Pons (tissue), 1 donor: ENCODE data around the gene AZGP1.
A peak's percentile ranks its signal among the peaks of the same experiment; 100 is the strongest.
"Not testable (repeated sequence)": the region's sequence is repeated elsewhere in the genome, so short reads cannot be mapped to it uniquely, and the experiment has no call there.

Experiments used
- DNase-seq: peaks from one replicate; pipeline ENCODE4 v3.0.0-alpha.2; 2016; ENCODE audit warnings: low spot score

Gene AZGP1

GRCh38 chr7:99975782-99976521, at the start of gene AZGP1:
AZGP1 (minus strand) TSS chr7:99976031; CDS start chr7:99976020, 11 bp downstream.
- DNase-seq: peak; percentile 30

- DNase-seq: no peak
These were observed 48.3 kb upstream of the AZGP1 start for GRCh38 chr7:100024020-100024619.

- no peak for DNase-seq
These were observed 47.7 kb upstream of the AZGP1 start for GRCh38 chr7:100023526-100023925.

- DNase-seq: no peak
These were observed 46.8 kb upstream of the AZGP1 start for GRCh38 chr7:100022621-100023020.

- DNase-seq: no peak
These were observed 45.5 kb upstream of the AZGP1 start for GRCh38 chr7:100021297-100021696.

GRCh38 chr7:100019908-100020307, 44.1 kb upstream of the AZGP1 start:
- no peak for DNase-seq

- no peak for DNase-seq
These were observed 42.0 kb upstream of the AZGP1 start for GRCh38 chr7:100017875-100018274.

- no peak for DNase-seq
These were observed 41.5 kb upstream of the AZGP1 start for GRCh38 chr7:100017300-100017699.

- peak; percentile 99 for DNase-seq
These were observed 40.5 kb upstream of the AZGP1 start for GRCh38 chr7:100016215-100016901.

GRCh38 chr7:100015232-100016214, 39.7 kb upstream of the AZGP1 start, which contains the start of gene ZKSCAN1:
ZKSCAN1 (plus strand) TSS chr7:100015596; CDS start chr7:100023507, 7,911 bp downstream.
- DNase-seq: peak; percentile 96

- DNase-seq: no peak
These were observed 37.5 kb upstream of the AZGP1 start for GRCh38 chr7:100013328-100013676.

- peak; percentile 57 for DNase-seq
These were observed 36.8 kb upstream of the AZGP1 start for GRCh38 chr7:100012385-100013327.

GRCh38 chr7:100011516-100011915, 35.7 kb upstream of the AZGP1 start:
- DNase-seq: no peak

GRCh38 chr7:100010901-100011300, 35.1 kb upstream of the AZGP1 start:
- no peak for DNase-seq

- DNase-seq: not testable (repeated sequence)
These were observed 34.1 kb upstream of the AZGP1 start for GRCh38 chr7:100009952-100010351.

- no peak for DNase-seq
These were observed 32.7 kb upstream of the AZGP1 start for GRCh38 chr7:100008525-100008924.

- no peak for DNase-seq
These were observed 32.1 kb upstream of the AZGP1 start for GRCh38 chr7:100007887-100008286.

- peak; percentile 91 for DNase-seq
These were observed 28.2 kb upstream of the AZGP1 start for GRCh38 chr7:100003711-100004661.

GRCh38 chr7:100000239-100000638, 24.4 kb upstream of the AZGP1 start:
- DNase-seq: no peak
